Activated naive CD8-positive, alpha-beta T cell treated with anti-CD3 and anti-CD28 coated beads, Interleukin-2, amount 50 U/mL, for 16 hours (primary cell): ENCODE data around the gene SLC49A3.
"Not testable (repeated sequence)": the region's sequence is repeated elsewhere in the genome, so short reads cannot be mapped to it uniquely, and the experiment has no call there.

Experiments
- DNase-seq: peaks from one replicate; pipeline ENCODE4 v3.0.0-alpha.2; 2020; ENCODE audit warnings: low read depth, low spot score

The SLC49A3 gene

GRCh38 chr4:654503-654845 lies 34.5 kb downstream of the SLC49A3 start:
- no peak for DNase-seq

- no peak for DNase-seq
These were observed 35.0 kb downstream of the SLC49A3 start for GRCh38 chr4:653831-654502.

GRCh38 chr4:653080-653821 lies 35.7 kb downstream of the SLC49A3 start:
- no peak for DNase-seq

GRCh38 chr4:651884-652642 lies 36.9 kb downstream of the SLC49A3 start:
- no peak for DNase-seq

- DNase-seq, result no peak
These were observed 37.7 kb downstream of the SLC49A3 start for GRCh38 chr4:650951-651883.

- DNase-seq, result no peak
These were observed 38.5 kb downstream of the SLC49A3 start for GRCh38 chr4:650461-650860.

GRCh38 chr4:649751-650310 lies 39.1 kb downstream of the SLC49A3 start:
- DNase-seq, result no peak

- DNase-seq, result no peak
These were observed 39.7 kb downstream of the SLC49A3 start for GRCh38 chr4:649293-649625.

GRCh38 chr4:648579-649292 lies 40.2 kb downstream of the SLC49A3 start:
- no peak for DNase-seq

- DNase-seq, result no peak
These were observed 41.5 kb downstream of the SLC49A3 start for GRCh38 chr4:647481-647880.

GRCh38 chr4:646460-646859 lies 42.5 kb downstream of the SLC49A3 start:
- DNase-seq, result no peak

GRCh38 chr4:642366-642765 lies 46.6 kb downstream of the SLC49A3 start:
- DNase-seq, result not testable (repeated sequence)

GRCh38 chr4:637536-638280 lies 51.2 kb downstream of the SLC49A3 start:
- DNase-seq, result no peak

GRCh38 chr4:636628-637159 lies 52.3 kb downstream of the SLC49A3 start:
- no peak for DNase-seq

GRCh38 chr4:635851-636627 lies 52.9 kb downstream of the SLC49A3 start:
- DNase-seq, result no peak

- DNase-seq, result not testable (repeated sequence)
These were observed 53.7 kb downstream of the SLC49A3 start for GRCh38 chr4:635066-635835.

GRCh38 chr4:634599-634985 lies 54.4 kb downstream of the SLC49A3 start:
- DNase-seq, result no peak

GRCh38 chr4:633976-634598 lies 54.9 kb downstream of the SLC49A3 start:
- no peak for DNase-seq
